Measurements from ENCODE around the gene NPB.

NPB gene

DNA sequence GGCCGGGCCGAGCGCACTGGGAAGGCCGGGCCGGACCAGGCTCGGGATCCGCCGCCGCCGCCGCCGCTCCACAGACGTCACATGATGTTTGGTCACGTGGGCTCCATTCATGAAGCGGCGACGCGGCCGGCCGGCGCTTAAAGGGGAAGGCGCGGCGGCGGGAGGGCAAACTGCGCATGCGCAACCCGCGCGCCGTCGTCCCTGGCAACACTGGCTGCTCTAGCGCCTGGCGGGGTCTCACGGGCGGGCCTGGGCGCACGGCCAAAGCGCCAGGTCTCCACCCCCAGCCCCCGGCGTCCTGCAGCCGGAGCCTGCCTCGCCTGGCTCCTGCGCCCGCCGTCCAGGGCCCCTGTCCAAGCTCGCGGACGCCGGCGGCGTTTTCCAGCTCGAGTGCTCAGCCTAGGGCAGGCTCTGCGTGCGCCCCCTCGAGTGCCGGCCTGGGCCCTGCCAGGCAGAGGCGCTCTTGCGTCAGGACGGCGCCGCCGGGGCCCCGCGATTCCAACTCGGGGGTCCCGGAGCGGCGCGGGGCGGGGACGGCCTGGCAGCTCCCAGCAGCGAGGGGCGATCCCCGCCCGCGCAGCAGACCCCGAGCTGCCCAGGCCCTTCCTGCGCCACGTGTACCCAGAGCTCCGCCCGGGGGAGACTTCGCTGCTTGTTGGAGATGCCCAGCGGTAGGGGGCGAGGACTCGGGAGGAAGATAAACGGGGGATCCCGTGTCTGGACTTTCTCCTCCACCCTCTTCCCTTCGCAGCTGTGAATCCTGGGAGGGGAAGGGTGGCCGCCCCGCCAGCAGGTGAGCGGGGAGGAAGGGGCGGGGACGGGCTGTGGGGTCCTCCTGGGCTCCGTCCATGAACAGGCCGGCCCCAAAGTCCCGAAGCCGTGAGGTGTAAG is 25.9 kb downstream of the NPB start, which contains the start of gene MAFG:
Gene MAFG, minus strand, starts transcription at position 83 of the 891 bp plus-strand sequence. CDS start 4,550 bp downstream, outside the sequence.
- H3K4me3 Mint-ChIP-seq = peak within 1 kb of the TSS; percentile 88
- CTCF ChIA-PET = interaction anchor here (0.8 to 2.3 kb wide), 4 partner anchors 11 to 110 kb away, joined by 3 to 8 read pairs (median 4); partner anchors contain the start of genes DCXR and SIRT7
- peak; percentile 91 for DNase-seq
- peak within 1 kb of the TSS; percentile 94 for H3K27ac Mint-ChIP-seq
- peaks cover under 1% of the 10 kb centered on the region for H3K36me3 Mint-ChIP-seq
- no peaks in the 10 kb centered on the region for H3K9me3 Mint-ChIP-seq
- H3K4me1 Mint-ChIP-seq = peaks cover 41% of the 10 kb centered on the region
- peaks cover 39% of the 10 kb centered on the region for H3K27me3 Mint-ChIP-seq

- CTCF ChIA-PET = interaction anchor here (2.3 kb wide), 1 partner anchor 12 kb away, joined by 8 read pairs; the partner anchor contains the start of gene SIRT7
- peaks cover 39% of the 10 kb centered on the region for H3K27me3 Mint-ChIP-seq
- H3K9me3 Mint-ChIP-seq = no peaks in the 10 kb centered on the region
- DNase-seq = no peak
- peak overlapping the region; percentile 58 for H3K4me3 Mint-ChIP-seq
- H3K36me3 Mint-ChIP-seq = no peaks in the 10 kb centered on the region
- no peak overlapping the region for H3K27ac Mint-ChIP-seq
- H3K4me1 Mint-ChIP-seq = peaks cover 38% of the 10 kb centered on the region
Measured at GRCh38 chr17:81928544-81929252, 26.7 kb downstream of the NPB start.

GRCh38 chr17:81929253-81930141 is 27.5 kb downstream of the NPB start:
- DNase-seq = no peak
- peaks cover 39% of the 10 kb centered on the region for H3K27me3 Mint-ChIP-seq
- H3K4me1 Mint-ChIP-seq = peaks cover 31% of the 10 kb centered on the region
- H3K36me3 Mint-ChIP-seq = no peaks in the 10 kb centered on the region
- H3K4me3 Mint-ChIP-seq = peak overlapping the region; percentile 49
- CTCF ChIA-PET = no interaction called here
- no peak overlapping the region for H3K27ac Mint-ChIP-seq
- no peaks in the 10 kb centered on the region for H3K9me3 Mint-ChIP-seq

DNA sequence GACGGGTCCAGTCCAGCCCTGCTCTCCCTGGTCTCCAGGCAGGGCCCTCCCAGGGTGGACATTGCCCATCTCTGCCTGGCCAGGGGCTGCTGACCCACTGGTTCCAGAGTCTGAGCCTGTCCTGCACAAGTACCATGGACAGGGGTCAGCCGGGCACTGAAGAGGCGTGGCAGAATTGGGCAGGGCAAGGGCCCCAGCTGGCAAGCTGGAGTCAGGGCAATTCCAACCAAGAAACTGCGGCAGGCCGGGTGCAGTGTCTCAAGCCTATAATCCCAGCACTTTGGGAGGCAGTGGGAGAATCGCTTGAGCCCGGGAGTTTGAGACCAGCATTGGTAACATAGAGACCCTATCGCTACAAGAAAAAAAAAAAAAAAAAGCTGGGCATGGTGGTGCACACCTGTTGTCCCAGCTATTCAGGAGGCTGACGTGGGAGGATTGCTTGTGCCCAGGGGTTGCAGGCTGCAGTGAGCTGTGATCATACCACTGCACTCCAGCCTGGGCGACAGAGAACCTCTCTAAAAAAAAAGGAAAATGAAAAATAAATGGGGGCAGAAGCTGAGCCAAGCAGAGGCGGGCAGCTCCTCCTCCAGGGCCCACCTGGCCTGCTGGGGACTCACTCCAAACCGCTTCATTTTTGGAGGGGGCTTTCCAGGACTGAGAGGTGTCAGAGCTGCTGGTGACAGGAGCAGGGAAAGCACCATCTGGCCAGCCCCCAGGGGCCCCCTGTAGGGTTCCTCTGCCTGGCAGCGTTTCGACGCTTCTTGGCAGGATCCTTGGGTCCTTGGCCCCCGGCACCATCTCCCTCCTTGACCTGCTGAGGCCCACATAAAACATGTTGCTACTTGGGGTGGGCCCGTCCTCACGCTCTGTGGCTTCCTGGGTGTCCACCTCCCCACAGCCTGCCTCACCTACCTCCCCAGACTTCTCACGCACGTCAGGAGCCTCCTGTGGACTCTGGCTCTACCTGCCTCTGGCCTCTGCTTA is 28.4 kb downstream of the NPB start:
- CTCF ChIA-PET = no interaction called here
- Mint-ChIP-seq H3K9me3 (no peaks in the 10 kb centered on the region), H3K36me3 (no peaks in the 10 kb centered on the region), H3K4me3 (peak overlapping the region; percentile 15), H3K27ac (peak overlapping the region; percentile 49), H3K4me1 (peaks cover 21% of the 10 kb centered on the region), H3K27me3 (peaks cover 39% of the 10 kb centered on the region)
- no peak for DNase-seq

- CTCF ChIA-PET = no interaction called here
- peak overlapping the region; percentile 15 for H3K4me3 Mint-ChIP-seq
Measured at GRCh38 chr17:81931189-81931556, 29.1 kb downstream of the NPB start.

DNA sequence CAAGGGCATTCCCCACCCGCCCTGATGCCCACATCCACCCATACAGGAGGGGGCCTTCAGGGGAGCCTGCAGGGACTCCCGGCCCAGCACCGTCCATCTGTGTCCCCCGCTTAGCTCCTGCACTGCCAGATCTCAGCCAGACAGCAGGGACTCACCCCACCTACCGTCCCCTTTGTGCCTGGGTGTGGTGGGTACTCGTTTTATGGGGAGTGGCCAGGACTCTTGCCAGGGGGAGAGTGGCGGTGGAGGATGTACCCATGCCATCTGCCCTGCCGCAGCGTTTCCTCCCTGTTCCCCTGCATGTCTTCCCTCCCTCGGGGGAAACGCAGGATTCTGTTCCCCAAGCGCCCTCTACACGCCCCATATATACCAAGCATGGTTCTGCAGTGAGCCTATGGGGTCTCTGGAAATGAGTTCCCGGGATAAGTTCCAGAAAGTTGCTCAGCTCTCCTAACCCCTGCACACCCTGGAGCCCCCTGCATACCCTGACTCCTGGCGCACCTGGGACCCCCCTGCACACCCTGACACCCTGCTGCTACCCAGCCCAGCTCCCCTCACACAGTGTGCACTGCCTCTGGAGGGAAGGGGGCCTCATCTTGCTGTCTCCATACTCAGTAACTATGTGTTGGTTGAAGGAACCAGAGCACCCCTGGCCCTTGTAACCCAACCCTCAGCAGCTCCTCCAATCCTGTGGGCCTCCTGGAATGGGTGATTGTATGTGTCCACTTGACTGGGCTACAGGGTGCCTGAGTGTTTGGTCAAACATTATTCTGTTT is 29.7 kb downstream of the NPB start:
- Mint-ChIP-seq H3K4me3 (no peak overlapping the region), H3K27ac (no peak overlapping the region), H3K9me3 (no peaks in the 10 kb centered on the region), H3K36me3 (no peaks in the 10 kb centered on the region), H3K4me1 (peaks cover 20% of the 10 kb centered on the region), H3K27me3 (peaks cover 39% of the 10 kb centered on the region)
- CTCF ChIA-PET = no interaction called here
- no peak for DNase-seq

More at GRCh38 chr17:81931189-81931556, 29.1 kb downstream of the NPB start:
- H3K4me1 Mint-ChIP-seq = peaks cover 20% of the 10 kb centered on the region
- peak overlapping the region; percentile 17 for H3K27ac Mint-ChIP-seq
- no peaks in the 10 kb centered on the region for H3K36me3 Mint-ChIP-seq
- H3K9me3 Mint-ChIP-seq = no peaks in the 10 kb centered on the region
- DNase-seq = no peak
- H3K27me3 Mint-ChIP-seq = peaks cover 39% of the 10 kb centered on the region

DNA sequence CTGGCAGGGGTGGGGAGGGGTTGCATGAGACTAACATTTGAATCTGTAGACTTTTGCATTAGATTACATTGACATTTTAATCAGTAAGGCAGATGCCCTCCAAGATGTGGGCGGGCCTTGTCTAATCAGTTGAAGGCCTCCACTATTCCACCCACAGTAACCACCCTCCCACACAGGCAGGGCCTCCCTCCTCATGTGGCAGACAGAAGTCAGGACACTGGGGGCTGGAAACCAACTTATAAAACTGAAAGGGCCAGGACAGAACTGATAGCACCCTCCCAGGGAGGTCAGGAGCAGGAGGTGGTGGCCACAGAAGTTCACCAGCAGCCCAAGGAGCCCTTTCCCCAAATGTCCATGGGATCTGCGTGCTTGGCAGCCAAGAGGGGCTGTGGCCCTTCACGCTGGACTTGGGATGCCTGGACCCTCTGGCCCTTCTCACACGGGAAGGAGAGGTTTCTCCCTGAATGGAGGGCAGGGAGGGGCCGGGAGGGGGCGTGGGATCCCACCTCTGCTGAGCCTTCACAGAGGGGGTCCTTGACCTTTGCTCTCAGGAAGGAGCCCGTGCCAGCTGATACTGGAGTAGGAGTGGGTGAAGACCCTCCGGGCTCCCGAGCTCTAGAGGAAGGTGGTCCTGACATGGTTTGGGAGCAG is 30.4 kb downstream of the NPB start:
- no peak for DNase-seq
- H3K36me3 Mint-ChIP-seq = no peaks in the 10 kb centered on the region
- H3K27ac Mint-ChIP-seq = peak overlapping the region; percentile 24
- H3K9me3 Mint-ChIP-seq = no peaks in the 10 kb centered on the region
- peaks cover 39% of the 10 kb centered on the region for H3K27me3 Mint-ChIP-seq
- no peak overlapping the region for H3K4me3 Mint-ChIP-seq
- CTCF ChIA-PET = no interaction called here
- peaks cover 20% of the 10 kb centered on the region for H3K4me1 Mint-ChIP-seq

GRCh38 chr17:81933178-81933699 is 31.2 kb downstream of the NPB start:
- CTCF ChIA-PET = no interaction called here
- Mint-ChIP-seq H3K4me3 (no peak overlapping the region), H3K27ac (no peak overlapping the region), H3K27me3 (peaks cover 37% of the 10 kb centered on the region), H3K36me3 (no peaks in the 10 kb centered on the region), H3K4me1 (peaks cover 28% of the 10 kb centered on the region), H3K9me3 (no peaks in the 10 kb centered on the region)
- DNase-seq = no peak

DNA sequence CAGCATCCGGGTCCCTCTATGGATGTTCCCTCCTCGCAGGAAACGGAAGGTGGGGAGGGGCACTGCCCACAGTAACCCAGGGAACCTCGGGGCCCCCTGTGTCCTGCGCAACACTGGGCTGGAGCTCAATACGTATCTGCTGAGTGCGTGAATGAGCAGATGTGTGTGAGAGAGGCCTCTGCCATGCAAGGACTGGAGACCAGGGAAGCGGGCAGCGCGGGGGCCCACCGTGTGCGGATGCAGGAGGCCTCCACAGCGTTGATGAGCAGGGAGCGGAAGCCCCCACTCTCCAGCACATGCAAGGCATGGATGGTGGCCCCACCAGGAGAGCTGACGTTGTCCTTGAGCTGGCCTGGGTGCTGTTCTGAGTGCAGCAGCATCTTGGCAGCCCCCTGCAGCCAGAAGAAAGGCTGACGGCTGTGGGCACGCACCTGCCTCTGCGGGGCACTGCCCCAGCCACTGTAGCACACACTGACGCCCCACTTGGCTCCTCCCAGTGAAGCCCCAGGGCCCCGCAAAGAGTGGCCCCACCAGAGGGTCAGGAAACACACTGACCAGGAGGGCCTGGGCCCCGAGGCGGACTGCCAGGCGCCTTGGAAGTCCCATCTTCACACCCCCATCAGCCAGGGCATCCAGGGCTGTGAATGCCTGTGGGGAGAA is 32.2 kb downstream of the NPB start:
- CTCF ChIA-PET = no interaction called here
- DNase-seq = no peak
- Mint-ChIP-seq H3K27me3 (peaks cover 28% of the 10 kb centered on the region), H3K27ac (no peak overlapping the region), H3K9me3 (no peaks in the 10 kb centered on the region), H3K36me3 (no peaks in the 10 kb centered on the region), H3K4me3 (no peak overlapping the region), H3K4me1 (peaks cover 22% of the 10 kb centered on the region)

GRCh38 chr17:81934850-81935708 is 33.0 kb downstream of the NPB start:
- CTCF ChIA-PET = interaction anchor here (1.9 kb wide), 1 partner anchor 87 kb away, joined by 4 read pairs; no protein-coding TSS in a partner anchor
- H3K27ac Mint-ChIP-seq = no peak overlapping the region
- no peaks in the 10 kb centered on the region for H3K36me3 Mint-ChIP-seq
- H3K4me3 Mint-ChIP-seq = peak overlapping the region; percentile 79
- DNase-seq = no peak
- peaks cover 22% of the 10 kb centered on the region for H3K4me1 Mint-ChIP-seq
- peaks cover 22% of the 10 kb centered on the region for H3K27me3 Mint-ChIP-seq
- H3K9me3 Mint-ChIP-seq = no peaks in the 10 kb centered on the region

- Mint-ChIP-seq H3K27ac (no peak overlapping the region), H3K9me3 (no peaks in the 10 kb centered on the region)
- CTCF ChIA-PET = interaction anchor here (1.9 kb wide), 1 partner anchor 86 kb away, joined by 4 read pairs; no protein-coding TSS in a partner anchor
Measured at GRCh38 chr17:81935709-81936084, 33.7 kb downstream of the NPB start.

More at GRCh38 chr17:81935709-81936084, 33.7 kb downstream of the NPB start:
- peak overlapping the region; percentile 79 for H3K4me3 Mint-ChIP-seq
- no peaks in the 10 kb centered on the region for H3K36me3 Mint-ChIP-seq
- no peak for DNase-seq
- H3K4me1 Mint-ChIP-seq = peaks cover 22% of the 10 kb centered on the region
- H3K27me3 Mint-ChIP-seq = peaks cover 22% of the 10 kb centered on the region

Measured in activated naive CD4-positive, alpha-beta T cell treated with anti-CD3 and anti-CD28 coated beads, Interleukin-2, amount 10 ng/mL, durations not matched to agents 7 days and 5 days (primary cell).